ENCODE measurements around the gene MIER2. TPM values are rescaled to one million over a fixed set of nuclear protein-coding genes. Genes with fewer than 3 reads are reported as not detected.
"Not testable (repeated sequence)": the region's sequence is repeated elsewhere in the genome, so short reads cannot be mapped to it uniquely, and the experiment has no call there.

The MIER2 gene
- total RNA-seq, 3 donors from 2014 or later: 25.7 to 30.2 (median 28.7) TPM

DNA sequence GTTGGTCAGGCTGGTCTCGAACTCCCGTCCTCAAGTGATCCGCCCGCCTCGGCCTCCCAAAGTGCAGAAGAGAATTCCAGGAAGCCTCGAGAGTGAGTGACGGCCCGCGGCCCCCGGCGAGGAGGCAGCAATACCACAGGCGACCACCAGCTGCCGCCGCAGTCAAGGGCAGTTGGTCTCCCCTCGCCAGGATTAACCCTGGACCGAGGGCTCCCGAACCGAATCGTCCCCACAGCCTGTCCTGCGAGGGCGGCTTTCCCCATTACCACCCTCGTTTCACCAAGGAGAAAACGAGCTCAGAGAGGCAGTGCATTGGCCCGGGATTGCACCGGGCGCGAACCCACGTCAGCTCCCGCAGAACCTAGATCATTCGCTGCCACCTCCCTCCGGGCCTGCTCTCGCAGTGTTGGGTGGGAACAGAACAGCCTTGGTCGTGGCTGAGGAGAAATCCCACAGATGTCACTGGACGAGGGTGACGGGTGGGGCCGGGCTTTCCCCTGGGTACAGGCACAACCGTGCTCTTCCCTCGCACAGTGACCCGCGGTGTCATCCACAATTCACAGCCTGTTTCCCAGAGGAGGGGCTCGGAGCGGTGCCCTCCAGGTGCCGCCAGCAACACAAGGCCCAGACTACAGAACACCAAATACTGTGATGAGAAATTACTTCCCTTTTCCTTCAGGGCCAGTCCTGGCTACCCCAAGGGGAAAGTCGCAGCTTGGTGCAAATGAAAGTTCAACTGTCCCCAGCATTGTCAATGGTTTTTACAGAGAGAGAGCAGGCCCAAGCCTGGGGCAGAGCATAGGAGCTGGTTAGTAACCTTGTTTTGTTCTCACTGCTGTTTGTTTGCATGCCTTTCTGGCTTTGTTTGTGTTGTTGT lies 39.6 kb upstream of the MIER2 start:
- H3K9me3 Mint-ChIP-seq: peaks cover 4% of the 10 kb centered on the region
- H3K4me3 Mint-ChIP-seq: no peak overlapping the region
- ATAC-seq: no peak
- no peak for DNase-seq
- peaks cover 14% of the 10 kb centered on the region for H3K4me1 Mint-ChIP-seq (ENCODE audit: low read depth)
- peaks cover 46% of the 10 kb centered on the region for H3K27me3 Mint-ChIP-seq (ENCODE audit: low read depth)
- peaks cover 1% of the 10 kb centered on the region for H3K36me3 Mint-ChIP-seq (ENCODE audit: insufficient read depth)

- Mint-ChIP-seq H3K4me1 (ENCODE audit: low read depth) (peaks cover 14% of the 10 kb centered on the region), H3K27me3 (ENCODE audit: low read depth) (peaks cover 41% of the 10 kb centered on the region), H3K9me3 (peaks cover 4% of the 10 kb centered on the region), H3K36me3 (ENCODE audit: insufficient read depth) (peaks cover 1% of the 10 kb centered on the region), H3K4me3 (no peak overlapping the region)
- no peak for DNase-seq
- no peak for ATAC-seq
Measured at GRCh38 chr19:383040-383439, 38.4 kb upstream of the MIER2 start.

- not testable (repeated sequence) for H3K9me3 Mint-ChIP-seq; DNase-seq; H3K36me3 Mint-ChIP-seq (ENCODE audit: insufficient read depth)
- peak; percentile 88 to 99 for ATAC-seq
- peaks cover 14% of the 10 kb centered on the region for H3K4me1 Mint-ChIP-seq (ENCODE audit: low read depth)
- H3K4me3 Mint-ChIP-seq: peak overlapping the region; percentile 37
- H3K27me3 Mint-ChIP-seq (ENCODE audit: low read depth): peaks cover 41% of the 10 kb centered on the region
Measured at GRCh38 chr19:382578-382977, 38.0 kb upstream of the MIER2 start.

- H3K36me3 Mint-ChIP-seq (ENCODE audit: insufficient read depth); DNase-seq; H3K9me3 Mint-ChIP-seq; ATAC-seq; H3K4me3 Mint-ChIP-seq: not testable (repeated sequence)
- Mint-ChIP-seq H3K27me3 (ENCODE audit: low read depth) (peaks cover 39% of the 10 kb centered on the region), H3K4me1 (ENCODE audit: low read depth) (peaks cover 14% of the 10 kb centered on the region)
Measured at GRCh38 chr19:381901-382300, 37.3 kb upstream of the MIER2 start.

DNA sequence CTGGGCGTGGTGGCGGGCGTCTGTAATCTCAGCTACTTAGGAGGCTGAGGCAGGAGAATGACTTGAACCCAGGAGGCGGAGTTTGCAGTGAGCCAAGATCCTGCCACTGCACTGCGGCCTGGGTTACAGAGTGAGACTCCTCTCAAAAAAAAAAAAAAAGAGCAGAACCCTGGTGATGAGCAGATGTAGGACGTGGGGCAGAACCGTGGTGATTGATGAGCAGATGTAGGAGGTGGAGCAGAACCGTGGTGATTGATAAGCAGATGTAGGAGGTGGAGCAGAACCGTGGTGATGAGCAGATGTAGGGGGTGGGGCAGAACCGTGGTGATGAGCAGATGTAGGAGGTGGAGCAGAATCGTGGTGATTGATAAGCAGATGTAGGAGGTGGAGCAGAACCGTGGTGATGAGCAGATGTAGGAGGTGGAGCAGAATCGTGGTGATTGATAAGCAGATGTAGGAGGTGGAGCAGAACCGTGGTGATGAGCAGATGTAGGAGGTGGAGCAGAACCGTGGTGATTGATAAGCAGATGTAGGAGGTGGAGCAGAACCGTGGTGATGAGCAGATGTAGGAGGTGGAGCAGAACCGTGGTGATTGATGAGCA lies 36.1 kb upstream of the MIER2 start:
- Mint-ChIP-seq H3K27me3 (ENCODE audit: low read depth) (peaks cover 32% of the 10 kb centered on the region), H3K4me1 (ENCODE audit: low read depth) (peaks cover 14% of the 10 kb centered on the region)
- DNase-seq; H3K4me3 Mint-ChIP-seq; ATAC-seq; H3K9me3 Mint-ChIP-seq; H3K36me3 Mint-ChIP-seq (ENCODE audit: insufficient read depth): not testable (repeated sequence)

- H3K4me1 Mint-ChIP-seq (ENCODE audit: low read depth): peaks cover 14% of the 10 kb centered on the region
- peaks cover 25% of the 10 kb centered on the region for H3K27me3 Mint-ChIP-seq (ENCODE audit: low read depth)
- ATAC-seq: no peak
- DNase-seq: no peak
- H3K36me3 Mint-ChIP-seq (ENCODE audit: insufficient read depth): peaks cover 1% of the 10 kb centered on the region
- H3K4me3 Mint-ChIP-seq: no peak overlapping the region
- peaks cover 4% of the 10 kb centered on the region for H3K9me3 Mint-ChIP-seq
Measured at GRCh38 chr19:379796-380195, 35.2 kb upstream of the MIER2 start.

- no peak for ATAC-seq
- Mint-ChIP-seq H3K36me3 (ENCODE audit: insufficient read depth) (peaks cover 1% of the 10 kb centered on the region), H3K4me3 (no peak overlapping the region), H3K4me1 (ENCODE audit: low read depth) (peaks cover 14% of the 10 kb centered on the region), H3K27me3 (ENCODE audit: low read depth) (peaks cover 18% of the 10 kb centered on the region), H3K9me3 (peaks cover 4% of the 10 kb centered on the region)
- DNase-seq: no peak
Measured at GRCh38 chr19:378706-379105, 34.1 kb upstream of the MIER2 start.

GRCh38 chr19:377801-378581 lies 33.4 kb upstream of the MIER2 start:
- peaks cover 16% of the 10 kb centered on the region for H3K27me3 Mint-ChIP-seq (ENCODE audit: low read depth)
- H3K9me3 Mint-ChIP-seq: peaks cover 4% of the 10 kb centered on the region
- DNase-seq: no peak
- ATAC-seq: no peak
- no peak overlapping the region for H3K4me3 Mint-ChIP-seq
- peaks cover 1% of the 10 kb centered on the region for H3K36me3 Mint-ChIP-seq (ENCODE audit: insufficient read depth)
- H3K4me1 Mint-ChIP-seq (ENCODE audit: low read depth): peaks cover 7% of the 10 kb centered on the region

DNA sequence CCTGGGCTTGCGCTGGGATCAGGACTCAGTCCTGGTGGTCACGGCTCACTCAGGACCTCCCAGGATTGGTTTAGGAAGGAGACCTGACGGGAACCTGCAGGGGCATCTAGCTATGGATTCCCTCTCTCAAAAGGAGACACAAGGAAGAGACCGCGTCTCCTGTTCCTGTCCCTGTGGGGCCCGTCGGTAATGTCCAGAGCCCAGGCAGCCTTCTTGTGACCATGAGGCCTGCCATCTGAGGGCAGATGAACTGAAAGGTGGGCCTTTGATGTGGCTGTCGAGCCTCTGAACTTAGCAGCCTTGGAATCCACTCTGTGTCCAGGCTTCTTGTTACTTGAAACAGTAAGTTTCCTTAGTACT lies 31.5 kb upstream of the MIER2 start:
- Mint-ChIP-seq H3K9me3 (no peaks in the 10 kb centered on the region), H3K4me1 (ENCODE audit: low read depth) (no peaks in the 10 kb centered on the region), H3K4me3 (no peak overlapping the region), H3K27me3 (ENCODE audit: low read depth) (peaks cover 32% of the 10 kb centered on the region), H3K36me3 (ENCODE audit: insufficient read depth) (no peaks in the 10 kb centered on the region)
- ATAC-seq (no peak), DNase-seq (no peak)

DNA sequence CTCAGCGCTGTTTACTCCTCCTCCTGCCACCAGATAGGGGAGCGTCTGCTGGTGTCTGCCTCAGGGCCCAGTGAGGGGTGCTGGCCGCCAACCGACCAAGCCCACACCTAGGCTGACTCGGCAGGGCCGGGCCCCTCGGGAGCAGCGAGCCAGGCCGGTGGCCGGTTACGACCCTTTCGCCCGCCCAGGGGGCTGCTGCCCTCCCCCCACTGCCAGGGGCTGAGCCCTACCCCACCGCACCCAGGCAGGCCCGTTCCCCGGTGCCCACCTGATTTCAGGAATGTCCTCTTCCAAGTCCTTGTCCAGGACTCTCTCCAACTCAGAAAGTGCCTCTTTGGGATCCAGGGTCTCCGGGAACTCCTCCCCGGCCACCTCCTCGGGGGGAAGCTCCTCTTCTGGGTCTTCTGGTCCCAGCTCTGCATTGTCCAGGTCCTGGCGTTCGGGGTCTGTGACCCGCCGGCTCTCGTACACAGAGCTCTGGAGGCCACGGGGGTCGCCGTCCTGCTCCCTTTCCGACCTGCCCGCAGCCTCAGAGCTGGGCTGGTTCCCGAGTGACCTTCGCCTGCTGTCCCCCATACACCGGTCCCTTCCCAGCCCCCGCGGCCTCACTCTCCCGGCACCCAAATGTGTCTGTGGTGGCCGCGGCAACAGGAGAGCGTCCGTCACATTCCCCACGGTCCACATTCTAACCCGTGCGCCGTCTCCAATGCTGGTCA lies 31.0 kb upstream of the MIER2 start:
- peaks cover 34% of the 10 kb centered on the region for H3K27me3 Mint-ChIP-seq (ENCODE audit: low read depth)
- no peaks in the 10 kb centered on the region for H3K36me3 Mint-ChIP-seq (ENCODE audit: insufficient read depth)
- no peak for ATAC-seq

DNA sequence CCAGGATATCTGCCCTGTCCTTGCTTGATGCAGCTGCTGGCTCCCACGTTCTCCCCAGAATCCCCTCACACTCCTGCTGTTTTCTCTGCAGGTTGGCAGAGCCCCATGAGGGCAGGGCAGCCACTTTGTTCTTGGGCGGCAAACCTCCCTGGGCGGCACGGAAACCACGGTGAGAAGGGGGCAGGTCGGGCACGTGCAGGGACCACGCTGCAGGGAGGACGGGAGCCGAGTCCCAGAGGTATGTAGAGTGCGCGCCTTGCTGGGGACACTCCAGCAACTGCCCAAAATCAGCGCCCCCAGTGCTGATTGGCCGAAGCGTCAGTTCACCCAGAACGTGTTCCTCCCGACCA lies 30.3 kb upstream of the MIER2 start:
- Mint-ChIP-seq H3K4me1 (ENCODE audit: low read depth) (no peaks in the 10 kb centered on the region), H3K4me3 (no peak overlapping the region), H3K9me3 (no peaks in the 10 kb centered on the region), H3K36me3 (ENCODE audit: insufficient read depth) (no peaks in the 10 kb centered on the region), H3K27me3 (ENCODE audit: low read depth) (peaks cover 33% of the 10 kb centered on the region)
- DNase-seq: no peak
- ATAC-seq: no peak

More for the DNA sequence above, 31.0 kb upstream of the MIER2 start:
- DNase-seq: no peak
- no peaks in the 10 kb centered on the region for H3K9me3 Mint-ChIP-seq
- no peaks in the 10 kb centered on the region for H3K4me1 Mint-ChIP-seq (ENCODE audit: low read depth)
- H3K4me3 Mint-ChIP-seq: no peak overlapping the region

- no peak overlapping the region for H3K4me3 Mint-ChIP-seq
- DNase-seq (no peak), ATAC-seq (no peak)
- H3K36me3 Mint-ChIP-seq (ENCODE audit: insufficient read depth): no peaks in the 10 kb centered on the region
- no peaks in the 10 kb centered on the region for H3K9me3 Mint-ChIP-seq
- no peaks in the 10 kb centered on the region for H3K4me1 Mint-ChIP-seq (ENCODE audit: low read depth)
- H3K27me3 Mint-ChIP-seq (ENCODE audit: low read depth): peaks cover 38% of the 10 kb centered on the region
Measured at GRCh38 chr19:374183-374885, 29.7 kb upstream of the MIER2 start.

- H3K4me3 Mint-ChIP-seq: no peak overlapping the region
- no peaks in the 10 kb centered on the region for H3K36me3 Mint-ChIP-seq (ENCODE audit: insufficient read depth)
- H3K27me3 Mint-ChIP-seq (ENCODE audit: low read depth): peaks cover 45% of the 10 kb centered on the region
- no peaks in the 10 kb centered on the region for H3K9me3 Mint-ChIP-seq
- no peak for DNase-seq
- no peak for ATAC-seq
- H3K4me1 Mint-ChIP-seq (ENCODE audit: low read depth): no peaks in the 10 kb centered on the region
Measured at GRCh38 chr19:373391-374182, 29.0 kb upstream of the MIER2 start.

All from activated T-cell treated with anti-CD3 and anti-CD28 coated beads, Interleukin-2, amount 50 U/mL, for 4 hours (primary cell).